Smooth muscle cell (in vitro differentiated cells): ENCODE data around the gene OR2L13. TPM values are rescaled to one million over a fixed set of nuclear protein-coding genes. Genes with fewer than 3 reads are reported as not detected.

Experiments used
- DNase-seq: peaks from one replicate; lab custom pipeline; 2025; ENCODE audit not compliant: unreplicated experiment; lab: John Stamatoyannopoulos, UW
- H2AFZ ChIP-seq: fragments of 200-600 bp; sonication (generic); 2 replicates; pipeline ENCODE4 v1.6.0; 2016; ENCODE audit warnings: antibody characterized with exemption, low read depth, mild to moderate bottlenecking
- H3F3A ChIP-seq: fragments of 200-600 bp; sonication (generic); 2 replicates; pipeline ENCODE4 v1.6.0; 2017; ENCODE audit warnings: antibody characterized with exemption, low read depth
- H3K27ac ChIP-seq: fragments of 200-600 bp; sonication (generic); 2 replicates; pipeline ENCODE4 v1.5.1; 2016; ENCODE audit warnings: low read depth, mild to moderate bottlenecking
- H3K27me3 ChIP-seq: fragments of 200-600 bp; sonication (generic); 2 replicates; pipeline ENCODE4 v1.6.1; 2016; ENCODE audit warnings: low read depth, mild to moderate bottlenecking
- H3K36me3 ChIP-seq: fragments of 200-600 bp; sonication (generic); 2 replicates; pipeline ENCODE4 v1.5.1; 2016; ENCODE audit warnings: low read depth
- H3K4me1 ChIP-seq: fragments of 200-600 bp; sonication (generic); 2 replicates; pipeline ENCODE4 v1.5.1; 2016; ENCODE audit warnings: low read depth
- H3K4me2 ChIP-seq: fragments of 200-600 bp; sonication (generic); 2 replicates; pipeline ENCODE4 v1.6.0; 2016; ENCODE audit warnings: mild to moderate bottlenecking
- H3K4me3 ChIP-seq: fragments of 200-600 bp; sonication (generic); 2 replicates; pipeline ENCODE4 v1.5.1; 2016; ENCODE audit warnings: mild to moderate bottlenecking
- H3K79me2 ChIP-seq: fragments of 200-600 bp; sonication (generic); 2 replicates; pipeline ENCODE4 v1.6.0; 2016; ENCODE audit warnings: low read depth, mild to moderate bottlenecking
- H3K9ac ChIP-seq: fragments of 200-600 bp; sonication (generic); 2 replicates; pipeline ENCODE4 v1.6.0; 2016; ENCODE audit warnings: low read depth
- H3K9me3 ChIP-seq: fragments of 200-600 bp; sonication (generic); replicated peaks from 2 replicates; pipeline ENCODE4 v1.5.1; 2016; ENCODE audit warnings: low read depth
- H4K20me1 ChIP-seq: fragments of 200-600 bp; sonication (generic); 2 replicates; pipeline ENCODE4 v1.6.0; 2016; ENCODE audit warnings: low read depth
- CTCF ChIP-seq: fragments of 200-600 bp; sonication (generic); IDR thresholded peaks from 2 replicates; pipeline ENCODE4 v1.5.1; 2017; ENCODE audit warnings: borderline replicate concordance, mild to moderate bottlenecking, antibody characterized with exemption; ENCODE audit not compliant: insufficient read depth, poor library complexity, severe bottlenecking
- WGBS: methylation state at CpG from one replicate; pipeline ENCODE4 v1.1.7; 2016; ENCODE audit warnings: low lambda C conversion rate; 5-methylcytosine and 5-hydroxymethylcytosine counted together
- polyA plus RNA-seq: library from polyadenylated mRNA; unstranded; fragments of >200 nt; fragmentation: Nextera tagmentation; extraction: Ambion mirVana; gene quantifications from 2 replicates; pipeline ENCODE4 v1.2.1, GENCODE V29; 2016
- total RNA-seq: library from RNA; depleted of rRNA; stranded (reverse); fragments of >200 nt; gene quantifications from 2 replicates; pipeline ENCODE4 v1.2.3, GENCODE V29; 2014

Gene OR2L13
- total and polyA plus RNA-seq, 2 experiments from 2014 or later, result not detected

DNA sequence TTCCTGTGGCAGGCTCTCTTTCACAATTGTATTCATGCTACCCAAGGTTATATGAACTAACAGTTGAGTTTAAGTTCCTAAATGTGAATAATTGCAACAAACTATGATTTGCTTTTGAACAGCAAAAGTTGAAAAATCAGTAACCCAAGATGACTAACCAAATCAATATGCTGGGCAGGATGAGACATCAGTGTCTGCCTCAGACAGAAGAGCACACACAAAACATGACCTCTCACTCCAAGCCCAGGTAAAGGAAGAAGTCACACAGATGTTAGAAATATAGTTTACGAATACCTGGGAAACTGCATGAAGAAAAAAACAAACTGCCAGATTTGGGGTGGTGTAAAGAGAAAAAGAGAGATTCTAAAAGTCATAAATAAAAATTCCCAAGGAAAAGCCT is 3.5 kb downstream of the OR2L13 start:
- 60% methylated on average over 1 of the region's 1 CpG for WGBS
- H3F3A ChIP-seq, result no peaks in the 10 kb centered on the region
- H3K79me2 ChIP-seq, result no peaks in the 10 kb centered on the region
- H3K4me2 ChIP-seq, result no peak overlapping the region
- no peak overlapping the region for H2AFZ ChIP-seq
- TF ChIP-seq CTCF, result no peak
- no peaks in the 10 kb centered on the region for H4K20me1 ChIP-seq
- H3K9me3 ChIP-seq, result no peaks in the 10 kb centered on the region
- H3K36me3 ChIP-seq, result no peaks in the 10 kb centered on the region
- no peak overlapping the region for H3K4me3 ChIP-seq
- no peak overlapping the region for H3K9ac ChIP-seq
- no peaks in the 10 kb centered on the region for H3K4me1 ChIP-seq
- no peak overlapping the region for H3K27ac ChIP-seq
- DNase-seq, result no peak
- no peaks in the 10 kb centered on the region for H3K27me3 ChIP-seq

GRCh38 chr1:248102847-248103246 is 7.9 kb downstream of the OR2L13 start:
- no peak overlapping the region for H3K9ac ChIP-seq
- H2AFZ ChIP-seq, result no peak overlapping the region
- H4K20me1 ChIP-seq, result no peaks in the 10 kb centered on the region
- no peaks in the 10 kb centered on the region for H3F3A ChIP-seq
- no peak for DNase-seq
- H3K36me3 ChIP-seq, result no peaks in the 10 kb centered on the region
- no peak overlapping the region for H3K4me3 ChIP-seq
- no peaks in the 10 kb centered on the region for H3K27me3 ChIP-seq
- H3K9me3 ChIP-seq, result peaks cover 3% of the 10 kb centered on the region
- H3K4me2 ChIP-seq, result no peak overlapping the region
- no peak overlapping the region for H3K27ac ChIP-seq
- H3K79me2 ChIP-seq, result no peaks in the 10 kb centered on the region
- TF ChIP-seq CTCF, result no peak
- no peaks in the 10 kb centered on the region for H3K4me1 ChIP-seq

DNA sequence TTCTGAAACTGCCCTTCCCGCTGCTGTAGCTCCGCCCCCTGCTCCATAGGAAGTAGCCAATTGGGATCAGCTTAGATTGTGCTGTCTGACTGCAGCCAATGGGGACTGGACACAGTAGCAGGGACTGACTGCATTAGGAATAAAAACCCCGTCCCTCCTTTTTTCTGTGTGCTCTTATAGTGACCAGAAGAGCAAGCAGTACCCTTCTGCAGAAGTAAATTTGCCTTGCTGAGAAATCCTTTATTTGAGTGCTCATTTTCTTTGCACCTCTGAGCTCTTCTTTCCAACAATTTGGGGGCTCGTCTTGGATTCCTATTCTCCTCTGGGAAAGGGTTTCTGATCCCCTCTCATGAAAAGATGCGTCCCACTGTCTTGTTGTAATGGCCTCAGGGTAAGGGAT is 16.2 kb downstream of the OR2L13 start:
- WGBS, result 63% methylated on average over 5 of the region's 5 CpGs
- no peaks in the 10 kb centered on the region for H3K27me3 ChIP-seq
- no peak for TF ChIP-seq CTCF
- no peaks in the 10 kb centered on the region for H3K36me3 ChIP-seq
- H3K79me2 ChIP-seq, result no peaks in the 10 kb centered on the region
- no peak overlapping the region for H3K4me3 ChIP-seq
- no peak overlapping the region for H3K9ac ChIP-seq
- no peaks in the 10 kb centered on the region for H3K4me1 ChIP-seq
- H4K20me1 ChIP-seq, result no peaks in the 10 kb centered on the region
- H3F3A ChIP-seq, result no peaks in the 10 kb centered on the region
- H3K9me3 ChIP-seq, result peaks cover 2% of the 10 kb centered on the region
- no peak overlapping the region for H2AFZ ChIP-seq
- no peak overlapping the region for H3K4me2 ChIP-seq
- H3K27ac ChIP-seq, result no peak overlapping the region
- no peak for DNase-seq

DNA sequence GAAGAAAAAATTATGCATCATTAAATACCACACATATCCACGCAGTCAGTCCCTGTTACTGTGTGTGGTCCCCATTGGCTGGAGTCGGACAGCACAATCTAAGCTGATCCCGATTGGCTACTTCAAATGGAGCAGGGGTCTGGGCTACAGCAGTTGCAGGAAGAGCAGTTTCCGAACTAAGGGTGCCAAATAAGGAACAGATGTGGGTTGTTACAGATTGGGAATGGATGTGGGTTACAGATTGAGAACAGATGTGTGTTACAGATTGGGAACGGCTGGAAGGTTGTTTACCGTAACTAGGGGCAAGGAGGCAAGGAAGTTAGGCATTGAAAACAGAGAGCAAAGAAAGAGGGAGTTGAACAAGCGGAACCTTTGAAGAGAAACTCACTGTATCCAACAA is 19.9 kb downstream of the OR2L13 start:
- 76% methylated on average over 7 of the region's 7 CpGs for WGBS
- H3K9ac ChIP-seq, result no peak overlapping the region
- H3K79me2 ChIP-seq, result no peaks in the 10 kb centered on the region
- DNase-seq, result no peak
- no peaks in the 10 kb centered on the region for H4K20me1 ChIP-seq
- no peak overlapping the region for H3K4me3 ChIP-seq
- H3K9me3 ChIP-seq, result no peaks in the 10 kb centered on the region
- H3K36me3 ChIP-seq, result no peaks in the 10 kb centered on the region
- no peaks in the 10 kb centered on the region for H3F3A ChIP-seq
- H2AFZ ChIP-seq, result no peak overlapping the region
- H3K4me1 ChIP-seq, result no peaks in the 10 kb centered on the region
- no peak overlapping the region for H3K27ac ChIP-seq
- no peaks in the 10 kb centered on the region for H3K27me3 ChIP-seq
- no peak for TF ChIP-seq CTCF
- H3K4me2 ChIP-seq, result no peak overlapping the region
